Mucosa of rectum (tissue), 2 donors: ENCODE results near the gene PTCD2.
"Not testable (repeated sequence)": the region's sequence is repeated elsewhere in the genome, so short reads cannot be mapped to it uniquely, and the experiment has no call there.

Experiments used
- H3K27ac ChIP-seq, 2 donors: one replicate each; pipeline ENCODE4 v1.7.0; 2013; ENCODE audit warnings: inconsistent platforms in 2 of 2, low read depth in 2 of 2, low read length in 2 of 2
- H3K27me3 ChIP-seq, 2 donors: one replicate each; pipeline ENCODE4 v1.7.0; 2013; ENCODE audit warnings: low read length in 2 of 2; ENCODE audit not compliant: control insufficient read depth in 2 of 2, insufficient read depth in 2 of 2
- H3K36me3 ChIP-seq, 2 donors: one replicate each; pipeline ENCODE4 v1.7.0; 2013; ENCODE audit warnings: low read length in 2 of 2; ENCODE audit not compliant: control insufficient read depth in 2 of 2, insufficient read depth in 2 of 2
- H3K4me1 ChIP-seq, 2 donors: one replicate each; pipeline ENCODE4 v1.7.0; 2013; ENCODE audit warnings: low read length in 2 of 2, mild to moderate bottlenecking in 1 of 2; ENCODE audit not compliant: control insufficient read depth in 2 of 2, insufficient read depth in 2 of 2
- H3K4me3 ChIP-seq, 2 donors: one replicate each; pipeline ENCODE4 v1.7.0; 2013; ENCODE audit warnings: low read length in 2 of 2
- H3K9ac ChIP-seq, 2 donors: one replicate each; pipeline ENCODE4 v1.7.0; 2013; ENCODE audit warnings: low read length in 2 of 2, low read depth in 1 of 2, mild to moderate bottlenecking in 1 of 2
- H3K9me3 ChIP-seq, 2 donors: one replicate each; pipeline ENCODE4 v1.7.0; 2013; ENCODE audit warnings: low read length in 2 of 2; ENCODE audit not compliant: control insufficient read depth in 2 of 2
- donor health status: healthy.
- donor health status: Normal muscosa, but diverticular disease.

PTCD2 gene

DNA sequence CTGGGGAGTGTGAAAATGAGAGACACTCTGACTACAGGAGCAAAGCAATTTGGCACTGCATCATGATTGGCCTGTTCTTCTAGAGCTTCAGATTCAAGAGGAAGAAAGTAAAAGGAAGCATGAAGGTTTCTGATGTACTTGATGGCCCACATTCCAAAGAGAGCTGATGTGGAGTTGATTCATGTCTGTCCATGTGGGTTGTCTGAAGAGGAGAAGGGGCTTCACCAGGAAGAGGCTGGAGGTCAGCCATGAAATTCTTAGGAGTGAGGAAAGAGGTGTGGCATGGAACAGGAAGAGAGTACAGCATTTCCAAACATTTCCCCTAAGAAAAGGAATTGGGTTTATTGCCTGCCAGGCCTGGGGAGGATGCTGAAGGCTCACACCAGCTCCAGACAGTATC is 70.7 kb downstream of the PTCD2 start:
- H3K4me1 ChIP-seq, result no peaks in the 10 kb centered on the region
- H3K4me3 ChIP-seq, result no peak overlapping the region
- no peak overlapping the region for H3K9ac ChIP-seq
- H3K9me3 ChIP-seq, result no peaks in the 10 kb centered on the region
- no peaks in the 10 kb centered on the region for H3K36me3 ChIP-seq
- no peak overlapping the region for H3K27ac ChIP-seq
- H3K27me3 ChIP-seq, result no peaks in the 10 kb centered on the region

DNA sequence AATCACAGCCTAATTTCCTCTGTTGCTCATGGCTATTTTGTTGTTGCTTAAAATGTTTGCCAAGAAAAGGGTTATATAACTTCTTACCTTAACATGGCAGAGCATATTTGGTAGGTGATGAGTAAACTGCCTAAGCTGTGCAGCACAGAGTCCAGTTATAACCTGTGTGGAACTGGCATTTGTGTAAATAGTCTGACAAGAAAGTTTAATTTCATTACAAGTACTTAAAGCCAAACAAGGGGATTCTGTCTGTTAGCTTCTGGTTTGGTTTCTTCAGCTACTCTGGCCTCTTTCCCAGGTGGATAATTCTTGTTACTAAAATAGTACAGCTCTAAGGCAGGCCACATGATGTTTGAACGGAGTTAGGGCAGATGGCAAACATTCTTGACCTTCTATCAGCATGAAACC is 72.2 kb downstream of the PTCD2 start:
- Histone ChIP-seq H3K36me3 (no peaks in the 10 kb centered on the region), H3K27me3 (no peaks in the 10 kb centered on the region), H3K9me3 (no peaks in the 10 kb centered on the region), H3K9ac (no peak overlapping the region), H3K27ac (no peak overlapping the region), H3K4me3 (no peak overlapping the region), H3K4me1 (no peaks in the 10 kb centered on the region)

DNA sequence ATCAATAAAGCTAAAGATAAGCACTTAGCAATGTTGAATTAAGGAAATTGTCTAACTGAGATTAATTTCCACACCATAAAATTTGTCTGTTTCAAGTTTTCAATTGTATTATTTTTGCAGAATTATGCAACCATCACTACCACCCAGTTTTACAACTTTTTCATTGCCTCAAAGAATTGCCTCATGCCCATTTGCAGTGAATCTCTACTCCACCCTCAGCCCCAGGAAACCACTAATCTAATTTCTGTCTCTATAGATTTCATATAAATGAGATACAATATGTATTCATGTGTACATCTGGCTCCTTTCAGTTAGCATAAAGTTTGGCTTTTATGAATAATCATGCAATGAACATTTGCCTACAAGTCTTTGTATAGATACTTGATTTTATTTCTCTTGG is 72.9 kb downstream of the PTCD2 start:
- no peaks in the 10 kb centered on the region for H3K4me1 ChIP-seq
- H3K27ac ChIP-seq, result no peak overlapping the region
- no peak overlapping the region for H3K4me3 ChIP-seq
- no peaks in the 10 kb centered on the region for H3K9me3 ChIP-seq
- no peaks in the 10 kb centered on the region for H3K36me3 ChIP-seq
- no peaks in the 10 kb centered on the region for H3K27me3 ChIP-seq
- no peak overlapping the region for H3K9ac ChIP-seq

DNA sequence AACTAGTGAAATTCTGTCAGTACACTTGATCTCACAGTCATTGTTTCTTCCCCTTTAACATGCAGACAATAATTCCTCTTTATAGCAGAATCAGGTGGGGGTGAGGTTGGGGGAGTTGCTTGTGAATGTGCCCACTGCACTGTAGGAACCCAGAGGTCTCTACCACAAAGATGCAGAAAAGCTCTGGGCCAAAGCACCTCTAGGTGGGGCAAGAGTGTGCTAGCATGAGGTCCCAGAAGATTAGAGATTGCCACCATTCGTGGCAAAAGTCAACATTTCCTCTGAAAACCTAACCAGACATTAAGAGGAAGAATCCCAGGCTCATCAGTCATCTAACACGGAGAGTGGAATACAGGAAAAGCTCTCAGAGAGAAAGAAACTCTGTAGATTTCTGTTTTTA is 74.5 kb downstream of the PTCD2 start:
- Histone ChIP-seq H3K27me3 (no peaks in the 10 kb centered on the region), H3K9ac (no peak overlapping the region), H3K9me3 (no peaks in the 10 kb centered on the region), H3K4me1 (no peaks in the 10 kb centered on the region), H3K36me3 (no peaks in the 10 kb centered on the region), H3K4me3 (no peak overlapping the region), H3K27ac (no peak overlapping the region)

DNA sequence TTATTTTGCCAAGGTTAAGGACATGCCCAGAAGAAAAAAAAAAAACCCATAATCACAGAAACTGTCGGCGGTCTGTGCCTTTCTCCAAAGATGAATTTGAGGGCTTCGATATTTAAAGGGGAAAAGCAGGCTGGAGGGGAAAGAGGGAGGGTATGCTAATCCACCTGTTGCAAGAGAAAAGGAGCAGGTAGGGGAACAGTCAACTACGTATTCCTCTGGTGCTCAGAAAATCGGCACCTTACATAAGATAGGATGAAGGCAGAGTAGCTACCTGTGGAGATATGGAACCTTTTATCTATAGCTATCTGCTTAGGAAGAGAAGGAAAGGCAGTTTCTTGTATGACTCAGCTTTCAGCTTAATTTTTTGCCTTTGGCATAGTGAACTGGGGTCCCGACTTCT is 77.7 kb downstream of the PTCD2 start:
- Histone ChIP-seq H3K36me3 (no peaks in the 10 kb centered on the region), H3K27me3 (no peaks in the 10 kb centered on the region), H3K9ac (no peak overlapping the region), H3K4me3 (no peak overlapping the region), H3K4me1 (no peaks in the 10 kb centered on the region), H3K9me3 (peaks cover 7 to 9% of the 10 kb centered on the region in 2 donors), H3K27ac (no peak overlapping the region)

DNA sequence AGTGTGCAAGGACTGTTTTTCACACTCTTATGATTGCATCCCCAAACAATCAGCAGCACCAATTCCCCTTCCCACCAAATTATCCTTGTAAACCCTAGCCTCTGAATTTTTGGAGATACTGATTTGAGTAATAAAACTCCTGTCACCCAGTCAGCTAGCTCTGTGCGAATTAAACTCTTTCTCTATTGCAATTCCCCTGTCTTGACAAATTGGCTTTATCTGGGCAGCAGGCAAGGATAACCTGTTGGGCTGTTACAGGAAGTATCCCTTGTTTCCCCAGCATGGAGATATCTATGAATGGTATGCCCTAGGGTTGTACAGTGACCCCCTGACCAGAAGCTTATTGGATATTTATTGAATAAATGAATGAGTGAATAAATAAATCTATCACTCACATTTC is 80.8 kb downstream of the PTCD2 start:
- Histone ChIP-seq H3K9ac (no peak overlapping the region), H3K27me3 (no peaks in the 10 kb centered on the region), H3K36me3 (no peaks in the 10 kb centered on the region), H3K4me3 (no peak overlapping the region), H3K27ac (no peak overlapping the region), H3K4me1 (no peaks in the 10 kb centered on the region), H3K9me3 (peaks cover 7 to 9% of the 10 kb centered on the region in 2 donors)

DNA sequence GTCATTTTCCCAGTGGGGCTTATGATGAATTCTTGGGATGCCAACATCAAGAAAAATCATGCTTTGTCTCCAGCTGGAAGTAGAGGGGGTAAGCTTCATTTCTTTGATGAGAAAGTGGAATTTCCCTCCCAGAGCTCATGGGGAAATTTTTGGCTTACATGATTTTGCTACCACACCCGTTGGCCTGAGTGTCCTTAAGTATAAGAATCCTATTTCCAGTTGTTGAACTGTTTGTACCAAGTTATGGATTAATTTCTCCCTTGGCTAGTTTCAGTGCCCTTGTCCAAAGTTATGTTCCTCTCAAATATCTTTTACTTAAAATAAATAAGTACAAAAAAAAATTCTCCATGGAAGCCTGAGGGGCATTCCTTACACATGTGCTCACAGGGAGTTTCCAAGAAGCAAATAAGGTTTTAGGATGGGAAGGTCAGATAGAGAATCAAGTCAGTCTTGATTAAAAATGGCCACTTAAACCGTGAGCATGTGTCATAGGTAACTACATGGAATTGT is 82.3 kb downstream of the PTCD2 start:
- Histone ChIP-seq H3K27me3 (no peaks in the 10 kb centered on the region), H3K27ac (no peak overlapping the region), H3K4me3 (no peak overlapping the region), H3K9ac (no peak overlapping the region), H3K36me3 (no peaks in the 10 kb centered on the region), H3K4me1 (no peaks in the 10 kb centered on the region), H3K9me3 (peaks cover 7 to 9% of the 10 kb centered on the region in 2 donors)

DNA sequence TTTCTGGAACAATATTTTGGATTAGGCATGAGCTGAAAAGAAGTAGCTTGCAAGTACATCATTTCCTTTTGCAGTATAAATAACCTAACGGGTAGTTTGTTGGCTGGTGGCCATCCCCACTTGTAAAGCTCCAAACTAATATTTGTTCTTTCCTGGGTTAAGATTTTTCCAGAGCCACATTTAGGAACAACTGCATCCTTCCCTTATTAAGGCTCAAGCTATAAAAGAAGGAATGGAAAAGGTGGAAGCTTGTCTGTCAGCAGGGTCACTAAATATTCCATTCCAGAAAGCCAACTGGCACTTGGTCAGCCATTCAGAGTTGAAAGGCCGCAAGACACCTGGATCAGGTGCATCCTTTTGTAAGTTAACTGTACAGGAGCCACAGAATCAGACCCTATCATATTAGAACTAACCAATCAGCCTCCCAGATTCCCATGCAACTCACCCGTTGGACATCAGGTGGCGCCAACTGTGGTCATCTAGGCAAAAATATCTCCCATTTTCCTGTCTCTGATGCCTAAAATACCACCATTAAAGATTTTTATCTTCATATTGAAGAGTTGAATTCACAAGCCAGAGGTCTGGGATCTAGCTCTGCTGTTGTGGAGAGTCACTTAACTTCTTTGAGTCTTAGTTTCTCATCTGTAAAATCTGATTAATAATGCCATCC is 82.9 kb downstream of the PTCD2 start:
- Histone ChIP-seq H3K4me1 (no peaks in the 10 kb centered on the region), H3K9ac (no peak overlapping the region), H3K36me3 (no peaks in the 10 kb centered on the region), H3K9me3 (peaks cover 7 to 9% of the 10 kb centered on the region in 2 donors), H3K27ac (no peak overlapping the region), H3K27me3 (no peaks in the 10 kb centered on the region), H3K4me3 (no peak overlapping the region)

DNA sequence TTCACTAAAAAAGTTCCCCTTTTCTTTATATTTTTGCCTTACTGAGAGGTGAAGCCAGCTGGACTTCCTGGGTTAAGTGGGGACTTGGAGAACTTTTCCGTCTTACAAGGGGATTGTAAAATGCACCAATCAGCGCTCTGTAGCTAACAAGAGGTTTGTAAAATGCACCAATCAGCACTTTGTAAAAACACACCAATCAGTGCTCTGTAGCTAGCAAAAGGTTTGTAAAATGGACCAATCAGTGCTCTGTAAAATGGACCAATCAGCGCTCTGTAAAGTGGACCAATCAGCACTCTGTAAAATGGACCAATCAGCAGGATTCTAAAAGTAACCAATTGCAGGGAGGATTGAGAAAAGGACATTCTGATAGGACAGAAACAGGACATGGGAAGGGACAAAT is 84.6 kb downstream of the PTCD2 start:
- not testable (repeated sequence) for H3K9ac ChIP-seq, H3K27me3 ChIP-seq, H3K27ac ChIP-seq, H3K4me3 ChIP-seq, H3K9me3 ChIP-seq, H3K36me3 ChIP-seq, H3K4me1 ChIP-seq

DNA sequence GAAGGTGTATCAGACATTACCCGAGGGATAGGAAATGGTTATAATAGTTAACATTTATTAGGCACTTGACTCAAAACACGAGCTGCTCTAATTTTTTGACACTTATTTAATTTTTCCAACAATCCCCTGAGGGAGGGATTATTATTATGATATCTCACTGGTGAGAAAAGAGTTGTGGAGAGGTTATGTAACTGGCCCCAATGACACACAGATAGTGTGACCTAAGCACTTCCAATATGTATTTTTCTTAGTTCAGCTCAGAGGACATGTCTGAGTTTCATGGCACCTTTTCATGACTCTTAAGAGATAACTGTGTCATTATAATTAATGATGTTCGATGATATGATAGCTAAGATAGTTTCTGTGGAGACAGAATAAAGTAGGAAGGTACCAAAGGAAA is 86.9 kb downstream of the PTCD2 start:
- Histone ChIP-seq H3K36me3 (no peaks in the 10 kb centered on the region), H3K27ac (no peak overlapping the region), H3K4me1 (no peaks in the 10 kb centered on the region), H3K9me3 (no peaks in the 10 kb centered on the region), H3K9ac (no peak overlapping the region), H3K4me3 (no peak overlapping the region), H3K27me3 (no peaks in the 10 kb centered on the region)

DNA sequence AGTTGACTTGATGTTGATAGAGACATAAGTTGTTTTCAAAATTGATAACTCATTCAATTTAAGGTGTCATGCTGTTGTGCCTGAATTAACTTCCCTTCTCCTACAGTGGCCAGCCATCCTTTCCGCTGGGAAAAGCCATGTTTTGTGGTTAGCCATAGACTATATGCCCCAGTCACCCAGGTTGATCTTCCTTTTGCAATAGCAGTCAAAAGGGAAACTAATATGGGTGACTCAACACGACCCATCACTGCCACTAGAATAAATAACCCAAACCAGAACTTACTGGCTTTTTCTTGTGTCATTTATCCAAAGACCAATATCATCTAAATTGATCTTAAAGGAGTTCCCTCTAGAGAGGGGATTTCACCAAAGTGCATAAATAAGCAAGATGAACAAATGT is 87.4 kb downstream of the PTCD2 start:
- H3K27me3 ChIP-seq, result no peaks in the 10 kb centered on the region
- H3K4me3 ChIP-seq, result no peak overlapping the region
- no peak overlapping the region for H3K27ac ChIP-seq
- no peaks in the 10 kb centered on the region for H3K36me3 ChIP-seq
- H3K9me3 ChIP-seq, result no peaks in the 10 kb centered on the region
- H3K9ac ChIP-seq, result no peak overlapping the region
- no peaks in the 10 kb centered on the region for H3K4me1 ChIP-seq
